ENCODE data around the gene BPIFB6.

DNA sequence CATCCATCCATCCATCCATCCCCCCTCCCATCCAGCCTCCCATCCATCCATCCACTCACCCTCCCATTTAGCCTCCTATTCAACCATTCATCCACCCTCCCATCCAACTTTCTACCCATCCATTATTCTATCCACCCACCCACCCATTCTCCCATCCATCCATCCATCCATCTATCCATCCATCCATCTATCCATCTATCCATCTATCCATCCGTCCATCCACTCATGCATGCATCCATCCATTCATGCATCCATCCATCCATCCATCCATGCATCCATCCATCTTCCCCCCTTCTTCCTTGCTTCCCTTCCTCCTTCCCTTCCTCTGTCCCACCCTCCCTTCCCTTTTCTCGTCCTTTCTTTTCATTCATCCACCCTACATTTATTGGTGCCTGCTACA lies 43.2 kb downstream of the BPIFB6 start:
- TF ChIP-seq, protein P1, sequence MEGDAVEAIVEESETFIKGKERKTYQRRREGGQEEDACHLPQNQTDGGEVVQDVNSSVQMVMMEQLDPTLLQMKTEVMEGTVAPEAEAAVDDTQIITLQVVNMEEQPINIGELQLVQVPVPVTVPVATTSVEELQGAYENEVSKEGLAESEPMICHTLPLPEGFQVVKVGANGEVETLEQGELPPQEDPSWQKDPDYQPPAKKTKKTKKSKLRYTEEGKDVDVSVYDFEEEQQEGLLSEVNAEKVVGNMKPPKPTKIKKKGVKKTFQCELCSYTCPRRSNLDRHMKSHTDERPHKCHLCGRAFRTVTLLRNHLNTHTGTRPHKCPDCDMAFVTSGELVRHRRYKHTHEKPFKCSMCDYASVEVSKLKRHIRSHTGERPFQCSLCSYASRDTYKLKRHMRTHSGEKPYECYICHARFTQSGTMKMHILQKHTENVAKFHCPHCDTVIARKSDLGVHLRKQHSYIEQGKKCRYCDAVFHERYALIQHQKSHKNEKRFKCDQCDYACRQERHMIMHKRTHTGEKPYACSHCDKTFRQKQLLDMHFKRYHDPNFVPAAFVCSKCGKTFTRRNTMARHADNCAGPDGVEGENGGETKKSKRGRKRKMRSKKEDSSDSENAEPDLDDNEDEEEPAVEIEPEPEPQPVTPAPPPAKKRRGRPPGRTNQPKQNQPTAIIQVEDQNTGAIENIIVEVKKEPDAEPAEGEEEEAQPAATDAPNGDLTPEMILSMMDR (tag by site-specific recombination; IDR thresholded peaks at IDR 0.05), result no peak
- TF ChIP-seq ZNF747 (tag by site-specific recombination; IDR thresholded peaks at IDR 0.05) (no peak), KLF16 (tag by site-specific recombination; IDR thresholded peaks at IDR 0.05) (no peak), ZNF391 (tag by site-specific recombination; IDR thresholded peaks at IDR 0.05; ENCODE audit: borderline replicate concordance, low read depth) (no peak), ZNF555 (tag by site-specific recombination; conservative IDR thresholded peaks at IDR 0.05) (no peak), ZNF658 (tag by site-specific recombination; IDR thresholded peaks at IDR 0.05) (no peak), ZBTB8A (tag by site-specific recombination; IDR thresholded peaks at IDR 0.05) (no peak), ZNF629 (tag by site-specific recombination; IDR thresholded peaks at IDR 0.05) (no peak)
- TF ChIP-seq, protein P2, sequence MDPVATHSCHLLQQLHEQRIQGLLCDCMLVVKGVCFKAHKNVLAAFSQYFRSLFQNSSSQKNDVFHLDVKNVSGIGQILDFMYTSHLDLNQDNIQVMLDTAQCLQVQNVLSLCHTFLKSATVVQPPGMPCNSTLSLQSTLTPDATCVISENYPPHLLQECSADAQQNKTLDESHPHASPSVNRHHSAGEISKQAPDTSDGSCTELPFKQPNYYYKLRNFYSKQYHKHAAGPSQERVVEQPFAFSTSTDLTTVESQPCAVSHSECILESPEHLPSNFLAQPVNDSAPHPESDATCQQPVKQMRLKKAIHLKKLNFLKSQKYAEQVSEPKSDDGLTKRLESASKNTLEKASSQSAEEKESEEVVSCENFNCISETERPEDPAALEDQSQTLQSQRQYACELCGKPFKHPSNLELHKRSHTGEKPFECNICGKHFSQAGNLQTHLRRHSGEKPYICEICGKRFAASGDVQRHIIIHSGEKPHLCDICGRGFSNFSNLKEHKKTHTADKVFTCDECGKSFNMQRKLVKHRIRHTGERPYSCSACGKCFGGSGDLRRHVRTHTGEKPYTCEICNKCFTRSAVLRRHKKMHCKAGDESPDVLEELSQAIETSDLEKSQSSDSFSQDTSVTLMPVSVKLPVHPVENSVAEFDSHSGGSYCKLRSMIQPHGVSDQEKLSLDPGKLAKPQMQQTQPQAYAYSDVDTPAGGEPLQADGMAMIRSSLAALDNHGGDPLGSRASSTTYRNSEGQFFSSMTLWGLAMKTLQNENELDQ (tag by site-specific recombination; IDR thresholded peaks at IDR 0.05; ENCODE audit: low read depth), result no peak
- TF ChIP-seq, protein P3, sequence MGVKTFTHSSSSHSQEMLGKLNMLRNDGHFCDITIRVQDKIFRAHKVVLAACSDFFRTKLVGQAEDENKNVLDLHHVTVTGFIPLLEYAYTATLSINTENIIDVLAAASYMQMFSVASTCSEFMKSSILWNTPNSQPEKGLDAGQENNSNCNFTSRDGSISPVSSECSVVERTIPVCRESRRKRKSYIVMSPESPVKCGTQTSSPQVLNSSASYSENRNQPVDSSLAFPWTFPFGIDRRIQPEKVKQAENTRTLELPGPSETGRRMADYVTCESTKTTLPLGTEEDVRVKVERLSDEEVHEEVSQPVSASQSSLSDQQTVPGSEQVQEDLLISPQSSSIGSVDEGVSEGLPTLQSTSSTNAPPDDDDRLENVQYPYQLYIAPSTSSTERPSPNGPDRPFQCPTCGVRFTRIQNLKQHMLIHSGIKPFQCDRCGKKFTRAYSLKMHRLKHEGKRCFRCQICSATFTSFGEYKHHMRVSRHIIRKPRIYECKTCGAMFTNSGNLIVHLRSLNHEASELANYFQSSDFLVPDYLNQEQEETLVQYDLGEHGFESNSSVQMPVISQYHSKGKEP (tag by site-specific recombination; IDR thresholded peaks at IDR 0.05), result no peak
